SU-DHL-6 (cell line): ENCODE results near the gene CBLN4.

Experiments
- EZH2phosphoT487 ChIP-seq: fragments of 200-600 bp; sonication (generic), shearing (Covaris generic); conservative IDR thresholded peaks from 2 replicates; pipeline ENCODE4 v1.6.1; 2018; ENCODE audit warnings: mild to moderate bottlenecking, antibody characterized with exemption, low read length, moderate library complexity, mixed read lengths
- TF ChIP-seq, protein P1 (sequence below): fragments of 200-600 bp; sonication (generic); IDR thresholded peaks from one replicate; pipeline ENCODE4 v1.5.1; 2017; ENCODE audit warnings: antibody characterized with exemption, mild to moderate bottlenecking, low read length, moderate library complexity; ENCODE audit not compliant: insufficient read depth, poor library complexity, severe bottlenecking

DNA sequence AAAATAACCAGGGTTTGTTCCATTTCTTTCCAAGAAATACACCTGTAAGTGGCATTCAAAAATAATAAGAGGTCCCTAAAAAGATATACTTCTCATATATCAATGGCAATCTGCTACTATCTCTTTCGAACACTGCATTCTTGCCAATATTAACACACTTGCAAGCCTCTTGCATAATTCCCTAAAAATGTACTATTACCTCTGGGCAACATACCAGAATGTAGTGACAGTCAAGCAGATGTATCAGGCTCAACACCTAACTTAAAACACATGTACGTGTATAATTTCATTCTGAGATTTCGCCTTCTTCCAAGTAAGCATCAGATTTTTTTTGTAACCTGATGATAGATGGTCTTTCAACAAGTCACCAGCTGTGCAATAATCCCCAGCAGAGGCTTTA is 3.4 kb downstream of the CBLN4 start:
- TF ChIP-seq, protein P1, sequence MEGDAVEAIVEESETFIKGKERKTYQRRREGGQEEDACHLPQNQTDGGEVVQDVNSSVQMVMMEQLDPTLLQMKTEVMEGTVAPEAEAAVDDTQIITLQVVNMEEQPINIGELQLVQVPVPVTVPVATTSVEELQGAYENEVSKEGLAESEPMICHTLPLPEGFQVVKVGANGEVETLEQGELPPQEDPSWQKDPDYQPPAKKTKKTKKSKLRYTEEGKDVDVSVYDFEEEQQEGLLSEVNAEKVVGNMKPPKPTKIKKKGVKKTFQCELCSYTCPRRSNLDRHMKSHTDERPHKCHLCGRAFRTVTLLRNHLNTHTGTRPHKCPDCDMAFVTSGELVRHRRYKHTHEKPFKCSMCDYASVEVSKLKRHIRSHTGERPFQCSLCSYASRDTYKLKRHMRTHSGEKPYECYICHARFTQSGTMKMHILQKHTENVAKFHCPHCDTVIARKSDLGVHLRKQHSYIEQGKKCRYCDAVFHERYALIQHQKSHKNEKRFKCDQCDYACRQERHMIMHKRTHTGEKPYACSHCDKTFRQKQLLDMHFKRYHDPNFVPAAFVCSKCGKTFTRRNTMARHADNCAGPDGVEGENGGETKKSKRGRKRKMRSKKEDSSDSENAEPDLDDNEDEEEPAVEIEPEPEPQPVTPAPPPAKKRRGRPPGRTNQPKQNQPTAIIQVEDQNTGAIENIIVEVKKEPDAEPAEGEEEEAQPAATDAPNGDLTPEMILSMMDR: no peak
- no peak for TF ChIP-seq EZH2phosphoT487
